ENCODE data around the gene RPL36AL.
"Not testable (repeated sequence)": the region's sequence is repeated elsewhere in the genome, so short reads cannot be mapped to it uniquely, and the experiment has no call there.

The RPL36AL gene

DNA sequence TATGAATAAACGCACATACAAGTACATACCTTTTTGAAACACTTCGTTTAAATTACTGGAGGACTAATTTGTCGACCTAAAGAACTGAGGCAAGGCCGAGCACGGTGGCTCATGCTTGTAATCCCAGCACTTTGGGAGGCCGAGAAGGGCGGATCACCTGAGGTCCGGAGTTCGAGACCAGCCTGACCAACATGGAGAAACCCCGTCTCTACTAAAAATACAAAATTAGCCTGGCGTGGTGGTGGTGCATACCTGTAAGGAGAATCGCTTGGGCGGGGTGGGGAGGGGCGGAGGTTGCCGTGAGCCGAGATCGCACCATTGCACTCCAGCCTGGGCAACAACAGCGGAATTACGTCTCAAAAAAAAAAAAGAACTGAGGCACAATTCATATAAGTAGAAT is 1.2 kb downstream of the RPL36AL start:
- DNase-seq (ENCODE audit: low read depth), result not testable (repeated sequence)

DNA sequence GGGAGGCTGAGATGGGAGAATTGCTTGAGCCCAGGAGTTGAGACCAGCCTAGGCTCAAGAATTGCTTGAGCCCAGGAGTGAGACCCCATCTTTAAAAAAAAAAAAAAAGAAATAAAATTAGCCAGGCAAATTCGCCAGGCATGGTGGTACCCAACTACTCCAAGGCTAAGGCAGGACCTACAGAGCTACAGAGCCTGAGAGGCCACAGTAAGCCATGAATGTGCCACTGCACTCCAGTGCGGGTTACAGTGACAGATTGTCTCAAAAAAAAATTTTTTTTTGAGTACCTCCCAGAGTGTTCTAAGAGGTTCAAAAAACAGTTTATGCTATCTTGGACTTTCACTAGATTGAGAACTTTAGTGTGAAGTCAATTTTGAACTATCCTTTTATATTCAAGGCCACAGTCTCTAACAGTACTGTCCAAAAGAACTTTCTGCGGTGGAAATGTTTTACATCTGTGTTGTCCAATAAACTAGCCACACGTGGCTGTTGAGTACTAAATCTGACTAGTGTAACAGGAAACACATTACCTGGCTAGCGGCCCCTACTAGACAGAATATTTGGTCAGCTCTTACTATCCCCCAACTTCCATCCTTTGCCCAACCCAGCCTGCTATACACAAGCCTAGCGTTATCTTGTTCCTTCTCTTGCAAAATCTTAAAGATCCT is 2.4 kb downstream of the RPL36AL start:
- DNase-seq (ENCODE audit: low read depth), result no peak

DNA sequence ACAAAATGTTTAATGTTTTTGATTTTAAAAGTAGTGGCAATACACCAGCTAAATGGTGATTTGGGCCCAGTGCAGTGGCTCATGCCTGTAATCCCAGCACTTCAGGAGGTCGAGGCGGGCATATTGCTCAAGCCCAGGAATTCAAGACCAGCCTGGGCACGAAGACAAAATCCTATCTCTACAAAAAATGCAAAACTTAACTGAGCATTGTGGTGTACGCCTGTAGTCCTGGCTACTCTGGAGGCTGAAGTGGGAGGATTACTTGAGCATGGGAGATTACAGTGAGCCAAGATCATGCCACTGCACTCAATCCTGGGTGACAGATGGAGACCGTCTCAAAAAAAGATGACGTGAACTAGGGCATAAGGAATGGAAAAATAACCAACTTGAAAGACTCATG is 4.7 kb downstream of the RPL36AL start:
- DNase-seq (ENCODE audit: low read depth), result no peak

DNA sequence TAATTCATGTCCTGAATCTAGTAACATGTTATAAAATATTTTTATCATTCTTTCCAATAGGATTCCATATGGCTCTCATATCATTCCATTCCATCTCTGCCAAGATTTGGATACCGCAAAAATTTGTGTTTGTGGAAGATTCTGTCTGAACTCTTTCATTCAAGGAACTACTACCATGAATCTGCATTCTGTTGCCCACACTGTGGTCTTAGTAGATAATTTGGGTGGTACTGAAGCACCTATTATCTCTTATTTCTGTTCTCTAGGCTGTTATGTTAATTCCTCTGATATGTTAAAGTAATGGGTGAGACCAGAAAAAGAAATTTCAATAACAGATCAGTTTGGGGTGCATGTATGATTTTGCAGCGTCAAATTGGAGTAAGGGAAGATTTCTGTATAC is 6.2 kb downstream of the RPL36AL start:
- no peak for DNase-seq (ENCODE audit: low read depth)

DNA sequence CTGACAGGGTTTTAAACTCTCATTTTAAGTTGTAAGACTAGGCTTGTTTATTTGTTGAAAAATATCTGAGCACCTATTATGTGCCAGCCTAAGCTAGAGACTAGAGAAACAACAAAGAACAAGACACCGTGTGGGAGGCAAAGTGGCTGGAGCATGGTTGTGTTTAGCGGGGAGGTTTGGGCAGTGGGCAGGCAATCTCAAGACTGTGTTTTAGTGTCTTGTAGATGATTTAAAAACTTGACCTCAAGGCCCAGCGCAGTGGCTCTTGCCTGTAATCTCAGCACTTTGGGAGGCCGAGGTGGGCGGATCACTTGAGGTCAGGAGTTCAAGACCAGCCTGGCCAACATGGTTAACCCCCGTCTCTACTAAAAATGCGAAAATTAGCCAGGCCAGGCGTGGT is 7.8 kb downstream of the RPL36AL start:
- no peak for DNase-seq (ENCODE audit: low read depth)

DNA sequence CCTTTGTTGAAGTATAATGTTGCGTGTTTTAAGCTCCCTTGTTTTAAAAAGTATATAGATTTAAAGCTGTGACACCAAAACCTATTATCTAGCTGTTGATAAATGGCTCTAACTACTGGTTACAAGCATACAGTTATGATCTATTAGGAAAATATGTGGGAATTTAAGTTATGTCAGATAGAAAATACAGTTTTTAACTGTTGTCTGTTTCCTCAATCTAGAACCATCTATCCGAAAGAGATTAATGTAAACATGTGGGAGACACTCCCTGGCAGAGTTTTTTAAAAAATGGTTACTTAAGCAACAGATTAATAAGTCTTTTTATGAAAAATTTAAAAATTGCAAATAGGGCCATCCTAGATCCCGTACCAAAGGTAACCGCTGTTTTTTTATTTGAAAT is 8.2 kb downstream of the RPL36AL start:
- no peak for DNase-seq (ENCODE audit: low read depth)

DNA sequence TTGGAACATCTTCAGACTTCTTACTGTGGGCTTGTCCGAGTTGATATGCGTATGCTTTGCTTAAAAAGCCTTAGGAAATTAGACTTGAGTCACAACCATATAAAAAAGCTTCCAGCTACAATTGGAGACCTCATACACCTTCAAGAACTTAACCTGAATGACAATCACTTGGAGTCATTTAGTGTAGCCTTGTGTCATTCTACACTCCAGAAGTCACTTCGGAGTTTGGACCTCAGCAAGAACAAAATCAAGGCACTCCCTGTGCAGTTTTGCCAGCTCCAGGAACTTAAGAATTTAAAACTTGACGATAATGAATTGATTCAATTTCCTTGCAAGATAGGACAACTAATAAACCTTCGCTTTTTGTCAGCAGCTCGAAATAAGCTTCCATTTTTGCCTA is 12.8 kb downstream of the RPL36AL start:
- no peak for DNase-seq (ENCODE audit: low read depth)

DNA sequence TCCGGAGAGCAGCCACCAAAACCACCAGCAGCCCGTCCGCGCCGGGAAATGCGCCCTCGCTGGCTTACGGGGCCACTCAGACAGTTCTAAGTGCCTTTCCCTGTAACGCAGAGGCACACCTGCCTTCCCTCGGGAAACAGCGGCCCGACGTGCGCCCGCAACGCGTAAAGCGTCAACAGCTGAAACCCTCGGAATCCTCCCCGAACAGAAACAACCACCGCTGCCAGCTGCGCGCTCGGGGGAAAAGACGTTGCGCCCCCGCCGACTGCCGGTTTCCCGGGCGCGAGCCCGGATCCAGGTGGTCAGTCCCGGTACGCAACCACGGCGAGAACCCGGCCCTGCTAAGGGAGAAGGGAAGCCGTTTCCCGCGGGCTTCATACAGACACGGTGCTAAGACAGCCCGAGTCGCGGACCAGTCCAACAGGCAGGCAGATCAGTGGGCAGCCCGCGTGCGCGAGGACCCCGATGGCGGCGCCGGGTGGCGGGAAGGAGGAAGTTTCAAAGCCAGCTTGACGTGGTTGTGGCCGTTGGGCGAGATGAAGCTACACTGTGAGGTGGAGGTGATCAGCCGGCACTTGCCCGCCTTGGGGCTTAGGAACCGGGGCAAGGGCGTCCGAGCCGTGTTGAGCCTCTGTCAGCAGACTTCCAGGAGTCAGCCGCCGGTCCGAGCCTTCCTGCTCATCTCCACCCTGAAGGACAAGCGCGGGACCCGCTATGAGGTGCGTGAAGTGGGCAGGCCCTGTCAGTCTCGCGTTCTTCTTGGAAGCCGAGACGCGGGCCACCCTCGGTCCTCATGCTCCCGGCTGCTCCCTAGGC is 21.7 kb downstream of the RPL36AL start, which contains the start of gene LRR1:
LRR1 (plus strand) TSS at position 456 of the 816 bp plus-strand sequence; CDS start at position 537, 81 bp downstream.
- DNase-seq (ENCODE audit: low read depth), result peak; percentile 75

DNA sequence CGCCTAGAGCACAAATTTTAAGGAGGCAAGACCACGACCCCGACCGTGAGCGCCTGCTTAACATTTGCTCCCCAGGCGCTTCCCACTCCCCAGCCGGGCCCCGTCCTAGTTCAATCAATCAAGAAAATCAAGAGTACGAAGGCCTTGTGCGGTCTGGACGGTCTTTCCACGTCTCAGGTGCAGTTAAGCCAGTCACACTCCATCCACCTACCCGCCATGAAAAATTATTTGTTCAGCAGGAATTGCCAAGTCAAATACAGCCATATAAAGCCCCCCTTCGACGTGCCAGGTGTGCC is 22.3 kb downstream of the RPL36AL start:
- no peak for DNase-seq (ENCODE audit: low read depth)

DNA sequence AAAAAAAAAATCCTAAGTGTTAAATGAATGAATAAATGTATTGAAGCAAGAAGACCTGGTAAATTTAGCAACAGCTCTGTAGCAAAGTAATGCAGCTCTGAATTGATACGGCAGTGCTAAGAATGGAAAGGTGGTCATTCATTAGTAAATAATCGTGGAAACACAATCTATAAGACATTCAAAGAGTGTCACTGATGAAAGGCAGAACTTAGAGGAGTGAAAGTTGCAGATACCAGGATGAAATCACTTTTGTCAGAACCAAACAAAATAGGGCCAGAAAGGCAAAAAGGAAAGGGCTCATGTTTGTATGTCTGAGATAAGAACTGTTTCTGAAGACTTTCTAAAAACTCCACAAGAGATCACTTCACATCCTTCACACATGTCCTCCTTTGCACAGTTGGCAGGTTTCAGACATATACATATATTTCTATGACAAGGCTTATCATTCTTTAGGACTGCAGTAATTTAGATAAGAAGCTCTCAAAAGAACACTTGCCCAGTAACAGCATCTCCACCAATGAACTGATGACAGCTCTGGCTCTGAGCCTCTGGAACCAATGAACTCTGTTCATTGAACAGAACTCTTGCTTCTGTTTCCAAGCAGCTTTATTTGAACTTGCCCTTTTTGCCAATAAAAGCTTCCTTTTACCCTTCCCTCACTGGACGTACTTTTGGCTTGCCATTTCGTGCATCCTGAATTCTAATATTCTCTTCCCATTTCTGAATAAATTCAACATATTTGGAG is 25.9 kb downstream of the RPL36AL start:
- no peak for DNase-seq (ENCODE audit: low read depth)

DNA sequence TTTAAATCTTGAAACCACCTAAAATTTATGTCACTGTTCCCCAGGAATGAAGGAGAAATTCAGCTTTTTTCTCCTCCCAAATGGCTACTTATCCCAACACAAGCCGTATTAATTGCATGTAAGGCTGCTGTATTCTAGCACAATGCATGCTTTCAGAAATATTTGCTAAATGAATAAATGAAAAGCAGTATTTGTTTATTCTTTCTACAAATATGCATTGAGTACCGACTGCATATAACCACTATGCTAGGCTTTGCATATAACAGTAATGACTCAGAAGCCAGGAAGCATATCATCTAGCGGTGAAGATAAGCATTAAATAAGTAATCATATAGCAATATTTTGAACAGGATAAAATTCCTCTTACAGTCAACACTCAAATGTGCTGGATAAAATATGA is 27.4 kb downstream of the RPL36AL start:
- no peak for DNase-seq (ENCODE audit: low read depth)

DNA sequence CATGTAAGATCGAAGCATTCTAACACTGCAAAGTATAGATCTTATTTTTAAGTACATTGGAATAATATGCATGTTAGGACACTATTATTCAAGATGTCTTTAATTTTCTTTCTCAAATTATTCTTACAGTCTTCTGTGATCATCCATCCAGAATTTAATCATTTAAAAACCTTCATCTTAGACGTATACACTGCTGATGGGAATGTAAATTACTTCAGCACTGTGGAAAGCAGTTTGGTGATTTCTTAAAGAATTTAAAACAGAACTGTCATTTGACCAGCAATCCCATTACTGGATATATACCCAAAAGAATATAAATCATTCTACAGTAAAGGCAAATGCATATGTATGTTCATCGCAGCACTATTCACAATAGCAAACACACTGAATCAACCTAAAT is 31.0 kb downstream of the RPL36AL start:
- DNase-seq (ENCODE audit: low read depth), result no peak

DNA sequence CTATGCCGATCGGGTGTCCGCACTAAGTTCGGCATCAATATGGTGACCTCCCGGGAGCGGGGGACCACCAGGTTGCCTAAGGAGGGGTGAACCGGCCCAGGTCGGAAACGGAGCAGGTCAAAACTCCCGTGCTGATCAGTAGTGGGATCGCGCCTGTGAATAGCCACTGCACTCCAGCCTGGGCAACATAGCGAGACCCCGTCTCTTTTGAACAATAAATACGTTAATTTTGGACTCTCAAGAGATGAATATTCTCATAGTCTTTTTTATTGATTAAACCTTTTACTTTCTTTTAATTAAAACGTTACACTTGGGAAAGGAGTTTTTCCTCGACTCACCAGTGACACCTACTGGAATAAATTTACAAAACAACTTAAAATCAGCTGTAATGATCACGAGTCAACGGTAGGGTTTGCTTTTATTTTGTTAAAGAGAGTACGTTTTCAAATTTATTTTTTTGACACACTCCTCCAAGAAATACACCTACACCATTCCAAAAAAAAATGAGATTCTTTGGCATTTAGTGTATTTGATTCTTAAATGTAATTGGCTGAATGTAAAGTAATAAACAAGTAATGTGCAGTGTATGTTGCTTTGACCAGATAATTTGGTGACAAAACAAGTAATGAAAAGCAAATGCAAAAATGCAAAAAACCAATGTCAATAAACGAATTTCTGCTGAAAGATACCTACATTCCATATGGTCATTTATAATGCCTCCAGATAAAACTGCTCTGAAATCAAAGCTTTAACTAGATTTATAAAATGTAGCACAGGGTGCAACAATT is 33.6 kb downstream of the RPL36AL start:
- peak; percentile 20 for DNase-seq (ENCODE audit: low read depth)

DNA sequence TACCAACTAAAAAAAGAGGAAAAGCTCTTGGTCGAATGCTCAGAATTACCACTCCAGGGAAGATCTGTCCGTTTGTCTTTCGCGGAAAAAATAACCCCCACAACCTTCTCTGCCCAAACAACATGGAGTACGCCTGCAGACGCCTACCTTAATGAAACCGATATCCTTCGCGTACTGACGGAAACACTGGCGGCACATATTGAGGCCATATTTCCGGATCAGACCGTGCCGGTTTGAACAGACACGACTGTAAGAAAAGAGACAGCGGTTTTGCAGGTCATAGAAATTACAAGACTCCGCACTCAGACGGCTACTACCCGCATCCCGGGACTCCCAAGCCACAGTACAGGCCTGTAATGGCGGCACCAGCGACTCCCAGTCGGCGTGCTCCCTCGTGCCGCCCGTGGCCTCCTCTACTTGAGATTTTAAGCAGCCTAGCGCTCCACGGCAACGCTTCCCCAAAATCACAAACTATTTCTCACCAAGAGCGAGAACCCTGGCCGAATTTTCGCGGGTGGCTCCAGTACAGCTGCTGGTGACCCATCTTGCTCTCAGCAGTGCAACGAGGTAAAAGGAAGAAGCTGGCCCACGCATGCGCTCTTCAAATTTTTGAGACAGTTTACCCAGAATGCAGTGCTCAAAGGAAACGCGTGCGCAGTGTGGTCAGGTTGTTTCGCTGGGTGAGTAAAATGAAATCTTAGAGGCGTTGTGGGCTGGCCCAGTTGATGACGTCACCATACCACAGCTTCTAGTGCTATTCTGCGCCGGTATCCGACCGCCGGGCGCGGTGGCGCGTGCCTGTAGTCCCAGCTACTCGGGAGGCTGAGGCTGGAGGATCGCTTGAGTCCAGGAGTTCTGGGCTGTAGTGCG is 34.4 kb downstream of the RPL36AL start, which contains the start of gene RPS29:
RPS29 (minus strand) TSS at position 578 of the 870 bp plus-strand sequence; CDS start at position 544, 34 bp downstream.
- peak; percentile 97 for DNase-seq (ENCODE audit: low read depth)

DNA sequence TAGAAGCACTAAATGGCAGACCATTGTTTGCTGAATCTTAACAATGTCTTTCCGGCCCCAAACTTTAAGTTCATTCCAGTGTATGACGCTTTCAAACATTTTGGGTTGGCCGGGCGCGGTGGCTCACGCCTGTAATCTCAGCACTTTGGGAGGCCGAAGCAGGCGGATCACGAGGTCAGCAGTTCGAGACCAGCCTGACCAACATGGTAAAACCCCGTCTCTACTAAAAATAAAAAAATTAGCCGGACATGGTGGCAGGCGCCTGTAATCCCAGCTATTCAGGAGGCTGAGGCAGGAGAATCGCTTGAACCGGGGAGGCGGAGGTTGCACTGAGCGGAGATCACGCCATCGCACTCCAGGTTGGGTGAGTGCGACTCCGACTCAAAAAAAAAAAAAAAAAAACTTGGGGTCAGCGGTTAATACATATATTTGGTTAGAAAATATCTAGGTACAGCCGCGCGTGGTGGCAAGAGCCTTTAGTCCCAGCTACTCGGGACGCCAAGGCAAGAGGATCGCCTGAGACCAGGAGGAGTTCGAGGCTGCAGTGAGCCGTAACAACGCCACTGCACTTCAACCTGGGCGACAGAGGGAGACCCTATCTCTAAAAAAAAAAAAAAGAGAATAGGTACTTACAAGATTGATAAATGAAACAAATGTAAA is 35.3 kb downstream of the RPL36AL start:
- DNase-seq (ENCODE audit: low read depth), result not testable (repeated sequence)

DNA sequence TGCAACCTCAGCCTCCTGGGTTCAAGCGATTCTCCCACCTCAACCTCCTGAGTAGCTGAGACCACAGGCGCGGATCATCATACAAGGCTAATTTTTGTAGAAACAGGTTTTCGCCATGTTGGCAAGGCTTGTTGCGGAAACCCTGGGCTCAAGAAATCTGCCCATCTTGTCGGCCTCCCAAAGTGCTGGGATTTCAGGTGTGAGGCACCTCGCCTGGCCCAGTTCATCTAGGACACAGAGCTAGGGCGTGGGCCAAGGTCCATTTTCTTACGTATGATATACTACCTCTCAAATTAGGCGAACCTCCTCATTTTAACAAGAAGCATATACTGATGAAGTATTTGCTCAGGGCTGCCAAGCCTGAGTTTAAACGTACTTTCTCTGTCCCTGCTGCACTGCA is 36.4 kb downstream of the RPL36AL start:
- no peak for DNase-seq (ENCODE audit: low read depth)

DNA sequence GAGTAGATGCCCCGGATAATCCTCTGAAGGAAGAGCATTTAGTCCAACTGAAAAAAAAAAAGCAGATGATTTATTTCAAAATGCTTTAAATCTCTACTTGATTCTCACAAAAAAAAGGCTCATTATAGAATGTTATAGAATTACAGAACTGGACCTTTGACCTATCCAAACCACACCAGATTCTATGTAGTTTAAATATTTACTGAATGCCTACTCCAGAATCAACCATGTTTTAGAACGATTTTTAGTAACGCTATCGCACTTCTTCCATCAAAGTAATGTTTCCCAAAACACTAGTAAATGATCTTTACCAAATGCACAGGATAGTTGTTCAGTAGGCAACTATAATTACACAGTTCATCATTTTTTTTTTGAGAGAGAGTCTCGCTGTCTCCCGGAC is 36.8 kb downstream of the RPL36AL start:
- DNase-seq (ENCODE audit: low read depth), result no peak

DNA sequence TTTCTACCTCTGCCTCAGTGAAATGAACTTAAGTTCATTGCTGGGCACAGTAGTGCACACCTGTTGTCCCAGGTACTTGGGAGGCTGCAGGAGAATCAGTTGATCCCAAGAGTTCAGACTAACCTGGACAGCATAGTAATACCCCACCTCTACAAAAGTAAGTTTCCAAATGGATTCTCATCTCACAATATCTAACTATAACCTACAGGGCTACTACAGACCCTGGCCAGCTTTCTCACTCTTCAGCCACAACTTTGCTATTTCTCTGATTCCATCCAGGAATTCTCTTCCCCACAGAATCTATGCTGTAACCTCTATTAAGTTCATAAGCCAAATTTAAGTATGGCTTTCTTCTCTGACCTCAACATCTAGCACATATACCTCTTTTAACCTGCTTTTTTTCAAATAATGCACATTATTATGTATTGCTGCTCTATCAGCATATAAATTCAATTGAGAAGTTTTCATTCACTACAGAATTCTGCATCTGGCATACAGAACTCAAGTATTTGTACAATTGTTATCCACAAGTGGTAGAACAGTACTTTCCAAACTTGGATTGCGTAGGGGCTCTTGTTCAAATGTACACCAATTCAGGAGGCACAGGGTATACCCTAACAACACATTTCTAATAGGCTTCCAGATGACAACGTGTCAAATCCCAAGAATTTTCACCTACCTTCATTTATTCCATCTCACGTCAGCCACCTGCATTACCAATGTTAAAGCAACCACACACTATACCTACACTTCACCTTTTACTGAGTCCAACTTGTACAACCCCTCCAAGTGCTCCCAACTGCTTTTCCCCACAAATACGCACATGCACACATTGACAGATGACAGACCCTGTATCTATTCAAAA is 38.1 kb downstream of the RPL36AL start:
- no peak for DNase-seq (ENCODE audit: low read depth)
